CD4-positive, alpha-beta T cell treated with Interleukin-4 for 4 hours (primary cell): ENCODE data around the gene NCOA5.

Experiments
- DNase-seq: peaks from one replicate; pipeline ENCODE4 v3.0.0-alpha.2; 2020

The NCOA5 gene

GRCh38 chr20:46011631-46012482, 77.9 kb downstream of the NCOA5 start:
- no peak for DNase-seq
